IMR-90 (cell line): Measurements from ENCODE around the gene KLF16. TPM values are rescaled to one million over a fixed set of nuclear protein-coding genes. Genes with fewer than 3 reads are reported as not detected.

Experiments
- ATAC-seq: fragments of 200-7000 bp; cut with Tn5 transposase; 2 replicates; pipeline ENCODE4 v1.9.1; 2020; ENCODE audit warnings: low read depth, mild to moderate bottlenecking, moderate library complexity
- BruUV-seq: library from RNA; stranded (reverse); fragments of 400-500 nt; replicated peaks from 2 replicates; lab custom pipeline; 2021; lab: Mats Ljungman, UMichigan
- CTCF ChIA-PET: fragments of 300-600 bp; formaldehyde crosslinking; extraction: SDS; loops from one replicate; lab custom pipeline; 2021; ENCODE audit warnings: antibody characterized with exemption; lab: Yijun Ruan, JAX
- POLR2A ChIA-PET: fragments of 300-600 bp; sonication (Branson Sonifier 250); formaldehyde crosslinking; loops from one replicate; lab custom pipeline; 2022; ENCODE audit warnings: antibody characterized with exemption; ENCODE audit not compliant: unreplicated experiment; lab: Charles Lee
- DNase-seq: peaks from one replicate; pipeline ENCODE4 v3.0.0; 2013
- H2AFZ ChIP-seq: replicated peaks from 2 replicates; pipeline ENCODE3; 2013; ENCODE audit warnings: low read length, mild to moderate bottlenecking; ENCODE audit not compliant: poor library complexity
- H2AK5ac ChIP-seq: 2 replicates; pipeline ENCODE4 v1.6.1; 2013; ENCODE audit warnings: low read depth, low read length, inconsistent platforms
- H2AK9ac ChIP-seq: replicated peaks from 2 replicates; pipeline ENCODE3; 2013; ENCODE audit warnings: mild to moderate bottlenecking, low read depth, low read length, moderate library complexity; ENCODE audit not compliant: poor library complexity
- H2BK120ac ChIP-seq: 2 replicates; pipeline ENCODE4 v1.6.1; 2013; ENCODE audit warnings: low read depth, low read length, inconsistent platforms
- H2BK15ac ChIP-seq: 3 replicates; pipeline ENCODE4 v1.6.1; 2013; ENCODE audit warnings: low read depth, low read length, inconsistent platforms
- H2BK20ac ChIP-seq: 2 replicates; pipeline ENCODE4 v1.6.1; 2013; ENCODE audit warnings: low read depth, mild to moderate bottlenecking, inconsistent platforms, low read length, moderate library complexity
- H2BK5ac ChIP-seq: 2 replicates; pipeline ENCODE4 v1.6.1; 2013; ENCODE audit warnings: mild to moderate bottlenecking, low read depth, low read length, inconsistent platforms; ENCODE audit not compliant: poor library complexity, severe bottlenecking
- H3K14ac ChIP-seq: replicated peaks from 2 replicates; pipeline ENCODE4 v1.6.1; 2013; ENCODE audit warnings: low read depth, low read length, inconsistent platforms
- H3K18ac ChIP-seq: 2 replicates; pipeline ENCODE4 v1.6.1; 2013; ENCODE audit warnings: low read depth, low read length, control low read depth
- H3K23ac ChIP-seq: 2 replicates; pipeline ENCODE4 v1.6.1; 2013; ENCODE audit warnings: low read depth, low read length, inconsistent platforms
- H3K27ac ChIP-seq: 2 replicates; pipeline ENCODE4 v1.5.1; 2013; ENCODE audit warnings: mild to moderate bottlenecking, control low read depth, low read length; ENCODE audit not compliant: insufficient read depth
- H3K27me3 ChIP-seq: 2 replicates; pipeline ENCODE4 v1.6.1; 2013; ENCODE audit warnings: low read length; ENCODE audit not compliant: control insufficient read depth, insufficient read depth
- H3K36me3 ChIP-seq: 2 replicates; pipeline ENCODE4 v1.6.1; 2013; ENCODE audit warnings: low read length, mixed read lengths; ENCODE audit not compliant: control insufficient read depth, insufficient read depth
- H3K4ac ChIP-seq: 2 replicates; pipeline ENCODE4 v1.6.1; 2013; ENCODE audit warnings: low read depth, low read length, inconsistent platforms
- H3K4me1 ChIP-seq: 2 replicates; pipeline ENCODE4 v1.6.1; 2013; ENCODE audit warnings: low read length, mixed read lengths; ENCODE audit not compliant: control insufficient read depth, insufficient read depth
- H3K4me2 ChIP-seq: 2 replicates; pipeline ENCODE4 v1.6.1; 2013; ENCODE audit warnings: low read depth, mild to moderate bottlenecking, control low read depth, low read length, moderate library complexity
- H3K4me3 ChIP-seq: 2 replicates; pipeline ENCODE4 v1.5.1; 2013; ENCODE audit warnings: low read depth, mild to moderate bottlenecking, control low read depth, low read length, moderate library complexity; ENCODE audit not compliant: insufficient read depth
- H3K56ac ChIP-seq: 2 replicates; pipeline ENCODE4 v1.6.1; 2013; ENCODE audit warnings: low read length, inconsistent platforms; ENCODE audit not compliant: insufficient read depth; ENCODE audit errors: extremely low read depth
- H3K79me1 ChIP-seq, 2 experiments: 2 replicates each; pipeline ENCODE4 v1.6.1; 2013; ENCODE audit warnings: low read length in 2 of 2, inconsistent platforms in 1 of 2, low read depth in 1 of 2
- H3K9ac ChIP-seq: 2 replicates; pipeline ENCODE4 v1.6.1; 2013; ENCODE audit warnings: low read depth, low read length, control low read depth
- H3K9me1 ChIP-seq: 2 replicates; pipeline ENCODE4 v1.6.1; 2013; ENCODE audit warnings: low read length, inconsistent platforms; ENCODE audit not compliant: insufficient read depth
- H3K9me3 ChIP-seq: 2 replicates; pipeline ENCODE4 v1.6.1; 2013; ENCODE audit warnings: low read length; ENCODE audit not compliant: control insufficient read depth, insufficient read depth
- H4K20me1 ChIP-seq: 2 replicates; pipeline ENCODE4 v1.6.1; 2013; ENCODE audit warnings: low read length, inconsistent platforms; ENCODE audit not compliant: insufficient read depth
- H4K5ac ChIP-seq: 2 replicates; pipeline ENCODE4 v1.6.1; 2013; ENCODE audit warnings: mild to moderate bottlenecking, low read depth, low read length, control low read depth
- H4K8ac ChIP-seq, 2 experiments: 2 replicates each; pipeline ENCODE4 v1.6.1; 2013; ENCODE audit warnings: low read depth in 2 of 2, low read length in 2 of 2, control low read depth in 1 of 2, inconsistent platforms in 1 of 2
- H4K91ac ChIP-seq: 2 replicates; pipeline ENCODE4 v1.6.1; 2013; ENCODE audit warnings: low read depth, low read length, inconsistent platforms; ENCODE audit not compliant: insufficient read depth
- BHLHE40 ChIP-seq: fragments of 150-350 bp; IDR thresholded peaks from 2 replicates; pipeline ENCODE4 v1.6.1; 2016; ENCODE audit warnings: mild to moderate bottlenecking, low read depth, low read length
- CEBPB ChIP-seq: IDR thresholded peaks from 2 replicates; pipeline ENCODE4 v1.6.1; 2012; ENCODE audit warnings: low read depth, low read length, improper control_type of control experiment
- CHD1 ChIP-seq: IDR thresholded peaks from 2 replicates; pipeline ENCODE4 v1.6.1; 2012; ENCODE audit warnings: low read depth, low read length, improper control_type of control experiment
- CTCF ChIP-seq: conservative IDR thresholded peaks from 2 replicates; pipeline ENCODE4 v1.5.1; 2012; ENCODE audit warnings: mild to moderate bottlenecking, low read depth, low read length, improper control_type of control experiment
- FOS ChIP-seq: fragments of 150-350 bp; IDR thresholded peaks from 2 replicates; pipeline ENCODE4 v1.6.1; 2016; ENCODE audit warnings: low read depth, low read length
- MAFK ChIP-seq: IDR thresholded peaks from 2 replicates; pipeline ENCODE4 v1.6.1; 2012; ENCODE audit warnings: low read depth, low read length, improper control_type of control experiment
- MAZ ChIP-seq: IDR thresholded peaks from 2 replicates; pipeline ENCODE4 v1.6.1; 2012; ENCODE audit warnings: low read depth, mild to moderate bottlenecking, low read length, improper control_type of control experiment, moderate library complexity, borderline replicate concordance
- MXI1 ChIP-seq: IDR thresholded peaks from 2 replicates; pipeline ENCODE4 v1.6.1; 2012; ENCODE audit warnings: low read depth, mild to moderate bottlenecking, low read length, moderate library complexity, borderline replicate concordance
- NFE2L2 ChIP-seq: fragments of 150-350 bp; IDR thresholded peaks from 2 replicates; pipeline ENCODE4 v1.6.1; 2016; ENCODE audit warnings: low read depth, mild to moderate bottlenecking, low read length
- POLR2A ChIP-seq: IDR thresholded peaks from 2 replicates; pipeline ENCODE4 v1.6.1; 2012; ENCODE audit warnings: mild to moderate bottlenecking, low read depth, low read length
- RAD21 ChIP-seq: IDR thresholded peaks from 2 replicates; pipeline ENCODE4 v1.6.1; 2012; ENCODE audit warnings: low read length, improper control_type of control experiment
- RCOR1 ChIP-seq: IDR thresholded peaks from 2 replicates; pipeline ENCODE4 v1.6.1; 2012; ENCODE audit warnings: mild to moderate bottlenecking, low read length, improper control_type of control experiment; ENCODE audit not compliant: insufficient replicate concordance
- RFX5 ChIP-seq: IDR thresholded peaks from 2 replicates; pipeline ENCODE4 v1.8.0; 2012; ENCODE audit warnings: low read depth, mild to moderate bottlenecking, low read length, moderate library complexity
- SMC3 ChIP-seq: fragments of 150-350 bp; IDR thresholded peaks from 2 replicates; pipeline ENCODE4 v1.6.1; 2016; ENCODE audit warnings: low read depth, mild to moderate bottlenecking, antibody characterized with exemption, low read length, moderate library complexity
- WGBS, 2 experiments: methylation state at CpG; one replicate each; pipeline versions ENCODE4 v1.1.5 to v1.1.7; 2013; ENCODE audit warnings: missing lambda C conversion rate in 2 of 2; ENCODE audit not compliant: insufficient read length in 1 of 2; ENCODE audit errors: extremely low coverage in 2 of 2; 5-methylcytosine and 5-hydroxymethylcytosine counted together
- dilution Hi-C: fragments of 300-500 bp; cut with HindIII; formaldehyde crosslinking; loops from one replicate; pipeline ENCODE4 v1.14.3; 2018; ENCODE audit warnings: low sequenced_read_pairs; ENCODE audit not compliant: unreplicated experiment
- in situ Hi-C: fragments of 300-500 bp; cut with MboI; formaldehyde crosslinking; loops from 3 replicates; pipeline ENCODE4 v1.14.3; 2019; ENCODE audit warnings: low sequenced_read_pairs, inconsistent platforms, mixed read lengths
- intact Hi-C: fragments of 100-400 bp; cut with micrococcal nuclease; formaldehyde crosslinking; loops from 2 replicates; pipeline ENCODE4 v1.10.0; 2022
- polyA plus RNA-seq, 3 experiments: library from polyadenylated mRNA; depleted of rRNA; stranded (reverse); fragments of >200 nt; gene quantifications; 2 replicates each; pipeline ENCODE4 v1.2.3, GENCODE V29; 2012; ENCODE audit warnings: low replicate concordance in 1 of 3
- total RNA-seq: library from RNA; depleted of rRNA; stranded (reverse); fragments of >200 nt; gene quantifications from 2 replicates; pipeline ENCODE4 v1.2.3, GENCODE V29; 2012
- TF ChIP-seq, protein P1 (sequence below): fragments of 150-350 bp; IDR thresholded peaks from 2 replicates; pipeline ENCODE4 v1.6.1; 2016; ENCODE audit warnings: low read depth, mild to moderate bottlenecking, low read length, moderate library complexity, borderline replicate concordance
- TF ChIP-seq, protein P2 (sequence below): fragments of 150-350 bp; IDR thresholded peaks from 2 replicates; pipeline ENCODE4 v1.6.1; 2017; ENCODE audit warnings: mild to moderate bottlenecking, antibody characterized with exemption, low read length, low read depth

The KLF16 gene
- total and polyA plus RNA-seq, 2 of the 4 experiments (the other 2 are of a cell fraction) = 0.90 to 13.1 TPM

DNA sequence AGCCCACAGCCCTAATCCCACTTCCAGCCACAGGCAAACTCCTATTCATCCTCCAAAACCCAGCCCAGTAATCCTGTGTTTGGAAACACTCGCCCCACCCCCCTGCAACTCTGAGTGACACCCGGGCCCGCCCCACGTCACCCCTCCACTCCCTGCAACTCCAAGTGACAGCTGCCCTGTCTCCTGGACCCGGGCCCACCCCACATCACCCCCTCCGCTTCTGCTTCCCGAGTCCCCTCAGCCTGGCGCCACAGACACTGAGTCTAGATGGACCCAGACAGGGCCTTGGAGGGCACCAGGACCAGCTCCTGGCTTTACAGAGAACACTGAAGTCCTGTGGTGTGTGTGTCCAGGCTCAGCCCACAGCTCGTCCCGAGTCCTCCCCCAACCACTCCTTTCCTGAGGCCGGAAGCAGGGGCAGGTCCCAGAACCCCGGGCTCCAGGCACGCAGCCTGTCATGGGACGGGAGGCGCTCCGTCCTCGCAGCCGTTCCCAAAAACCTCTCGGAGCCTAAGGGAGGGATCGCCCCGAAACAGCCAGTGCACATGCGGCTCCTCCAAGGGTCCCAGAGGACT is 22.8 kb downstream of the KLF16 start:
- H2BK15ac ChIP-seq = no peak overlapping the region
- no peak overlapping the region for H4K8ac ChIP-seq
- no peak overlapping the region for H2AFZ ChIP-seq
- no peak for ATAC-seq
- ChIA-PET CTCF (no interaction called here), POLR2A (no interaction called here)
- H4K91ac ChIP-seq = no peak overlapping the region
- no peak overlapping the region for H3K4me2 ChIP-seq
- peak overlapping the region; percentile 42 for H2AK9ac ChIP-seq
- DNase-seq = no peak
- 88% methylated on average over 8 of the region's 22 CpGs; no CpG with 5 or more reads in 1 of the 2 experiments for WGBS, 2 experiments
- no peaks in the 10 kb centered on the region for H3K9me3 ChIP-seq
- intact Hi-C loops (no loop called here), dilution Hi-C loops (no loop called here), in situ Hi-C loops (no loop called here)
- no peak overlapping the region for H3K27ac ChIP-seq
- H2AK5ac ChIP-seq = no peak overlapping the region
- BruUV-seq = no TSS peak
- no peak overlapping the region for H3K56ac ChIP-seq
- H4K20me1 ChIP-seq = peaks cover 98% of the 10 kb centered on the region
- H3K9ac ChIP-seq = no peak overlapping the region
- no peaks in the 10 kb centered on the region for H3K4me1 ChIP-seq
- H3K4ac ChIP-seq = no peak overlapping the region
- H2BK5ac ChIP-seq = no peak overlapping the region
- H2BK20ac ChIP-seq = no peak overlapping the region
- no peak overlapping the region for H3K18ac ChIP-seq
- H3K27me3 ChIP-seq = no peaks in the 10 kb centered on the region
- H3K23ac ChIP-seq = no peak overlapping the region
- TF ChIP-seq SMC3 (no peak), MAZ (no peak), POLR2A (no peak), BHLHE40 (no peak), RAD21 (no peak), CEBPB (no peak), RFX5 (no peak), FOS (no peak), RCOR1 (no peak), CTCF (no peak), MXI1 (no peak), NFE2L2 (no peak), MAFK (no peak), CHD1 (no peak)
- TF ChIP-seq, protein P1, sequence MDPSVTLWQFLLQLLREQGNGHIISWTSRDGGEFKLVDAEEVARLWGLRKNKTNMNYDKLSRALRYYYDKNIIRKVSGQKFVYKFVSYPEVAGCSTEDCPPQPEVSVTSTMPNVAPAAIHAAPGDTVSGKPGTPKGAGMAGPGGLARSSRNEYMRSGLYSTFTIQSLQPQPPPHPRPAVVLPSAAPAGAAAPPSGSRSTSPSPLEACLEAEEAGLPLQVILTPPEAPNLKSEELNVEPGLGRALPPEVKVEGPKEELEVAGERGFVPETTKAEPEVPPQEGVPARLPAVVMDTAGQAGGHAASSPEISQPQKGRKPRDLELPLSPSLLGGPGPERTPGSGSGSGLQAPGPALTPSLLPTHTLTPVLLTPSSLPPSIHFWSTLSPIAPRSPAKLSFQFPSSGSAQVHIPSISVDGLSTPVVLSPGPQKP = no peak
- TF ChIP-seq, protein P2, sequence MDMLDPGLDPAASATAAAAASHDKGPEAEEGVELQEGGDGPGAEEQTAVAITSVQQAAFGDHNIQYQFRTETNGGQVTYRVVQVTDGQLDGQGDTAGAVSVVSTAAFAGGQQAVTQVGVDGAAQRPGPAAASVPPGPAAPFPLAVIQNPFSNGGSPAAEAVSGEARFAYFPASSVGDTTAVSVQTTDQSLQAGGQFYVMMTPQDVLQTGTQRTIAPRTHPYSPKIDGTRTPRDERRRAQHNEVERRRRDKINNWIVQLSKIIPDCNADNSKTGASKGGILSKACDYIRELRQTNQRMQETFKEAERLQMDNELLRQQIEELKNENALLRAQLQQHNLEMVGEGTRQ = no peak
- H3K36me3 ChIP-seq = peaks cover 6% of the 10 kb centered on the region
- peaks cover 9 to 77% of the 10 kb centered on the region in 2 experiments; a peak in 3 of 4 replicates for H3K79me1 ChIP-seq
- no peaks in the 10 kb centered on the region for H3K9me1 ChIP-seq
- no peak overlapping the region for H4K5ac ChIP-seq
- H3K14ac ChIP-seq = no peak overlapping the region
- H2BK120ac ChIP-seq = no peak overlapping the region
- no peak overlapping the region for H3K4me3 ChIP-seq
